HG02870 (cell line): ENCODE data around the gene DNTT.
"Not testable (repeated sequence)": the region's sequence is repeated elsewhere in the genome, so short reads cannot be mapped to it uniquely, and the experiment has no call there.

Experiments
- ATAC-seq: cut with Tn5 transposase; IDR thresholded peaks from one replicate; pipeline ENCODE4 v1.9.1; 2021; ENCODE audit warnings: mild to moderate bottlenecking, moderate library complexity; ENCODE audit not compliant: unreplicated experiment

DNTT gene

DNA sequence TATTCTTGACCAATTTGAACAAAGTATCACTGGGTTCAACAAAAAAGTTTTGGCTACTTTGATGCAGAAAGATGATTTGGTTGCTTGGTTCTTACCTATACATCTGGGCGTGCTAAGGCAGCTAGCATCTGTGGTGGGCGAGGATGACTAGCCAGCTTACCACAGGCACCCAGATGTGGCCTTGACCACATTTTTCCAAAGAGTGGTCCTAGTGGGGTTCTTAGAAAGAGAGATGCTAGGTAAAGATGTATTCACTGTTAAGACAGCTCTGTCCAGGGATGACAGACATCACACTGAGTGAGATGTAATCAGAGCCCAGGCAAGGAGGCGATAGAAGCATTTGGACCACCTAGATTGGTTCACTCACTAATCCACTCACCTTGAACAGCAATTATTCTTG is 785 bp downstream of the DNTT start:
- no peak for ATAC-seq

- no peak for ATAC-seq
Observed at GRCh38 chr10:96306516-96306915, 2.3 kb downstream of the DNTT start.

GRCh38 chr10:96308854-96309253 is 4.6 kb downstream of the DNTT start:
- ATAC-seq, result not testable (repeated sequence)

GRCh38 chr10:96309628-96310320 is 5.5 kb downstream of the DNTT start:
- no peak for ATAC-seq

- no peak for ATAC-seq
Observed at GRCh38 chr10:96310321-96310669, 6.1 kb downstream of the DNTT start.

GRCh38 chr10:96311180-96311715 is 7.0 kb downstream of the DNTT start:
- no peak for ATAC-seq

DNA sequence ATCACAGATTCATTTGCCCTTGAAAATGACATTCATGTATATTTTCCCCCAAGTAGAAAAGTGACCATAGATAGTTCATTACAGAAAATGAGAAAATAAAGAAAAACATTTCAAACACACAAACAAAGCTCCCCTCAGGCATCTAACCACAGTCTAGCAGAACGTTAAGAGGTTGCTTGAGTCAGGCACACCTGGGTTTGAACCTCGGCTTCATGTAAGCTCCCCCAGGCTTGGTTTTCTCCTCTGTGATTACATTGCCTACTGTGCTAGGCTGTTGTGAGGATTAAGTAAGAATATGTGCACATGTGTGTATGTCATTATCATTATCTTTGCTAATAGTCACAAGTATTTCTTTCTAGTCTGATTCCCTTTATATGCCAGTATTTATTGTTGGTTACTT is 9.1 kb downstream of the DNTT start:
- no peak for ATAC-seq

DNA sequence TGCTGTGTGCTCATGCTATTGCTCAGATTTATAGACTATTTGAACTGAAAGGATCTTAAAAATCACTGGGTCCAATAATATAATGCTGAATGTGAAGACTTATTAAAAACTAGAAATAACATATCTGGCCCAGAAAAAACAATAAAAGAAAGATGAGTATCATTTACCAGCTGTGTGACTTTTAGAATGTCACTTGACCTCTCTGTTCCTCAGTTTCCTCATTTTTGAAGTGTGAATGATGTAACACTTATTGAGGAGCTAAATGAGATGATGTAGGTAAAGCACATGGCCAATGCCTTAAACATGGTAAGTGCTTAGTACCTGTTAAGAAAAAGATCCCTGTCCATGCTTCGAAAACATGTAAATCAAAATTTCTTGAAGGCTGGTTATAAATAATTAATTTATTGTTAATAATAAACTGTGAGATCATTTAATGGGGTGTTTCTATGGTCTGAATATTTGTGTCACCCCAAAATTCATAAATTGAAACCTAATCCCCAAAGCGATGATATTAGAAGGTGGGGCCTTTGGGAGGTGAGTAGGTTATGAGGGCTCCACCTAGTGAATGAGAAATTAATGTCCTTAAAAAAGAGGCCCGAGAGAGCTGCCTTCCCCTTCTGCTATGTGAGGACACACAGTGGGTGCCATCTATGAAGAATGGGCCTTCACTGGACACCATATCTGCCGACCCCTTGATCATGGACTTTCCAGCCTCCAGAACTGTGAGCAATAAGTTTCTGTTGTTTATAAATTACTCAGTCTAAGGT is 13.0 kb downstream of the DNTT start:
- ATAC-seq, result no peak

GRCh38 chr10:96319754-96320474 is 15.7 kb downstream of the DNTT start:
- ATAC-seq, result no peak

- ATAC-seq, result no peak
Observed at GRCh38 chr10:96321822-96322221, 17.6 kb downstream of the DNTT start.

DNA sequence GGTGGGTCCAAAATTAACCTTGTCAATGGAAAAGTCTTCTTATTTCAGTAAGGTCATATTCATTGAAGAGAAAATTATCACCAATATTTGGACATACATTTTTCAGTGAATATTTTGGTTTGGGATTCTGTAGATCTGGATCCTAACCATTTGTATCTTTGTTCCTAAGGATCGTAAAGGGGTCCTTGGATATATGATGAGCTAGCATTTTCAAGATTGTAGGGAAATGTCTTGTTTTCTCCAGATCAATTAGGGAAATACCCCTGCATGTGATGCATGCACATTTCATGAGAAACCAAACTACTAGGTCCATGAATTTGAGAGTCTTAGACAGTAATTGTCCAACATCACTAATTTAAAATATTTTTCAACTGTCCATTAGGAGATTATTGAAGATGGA is 18.0 kb downstream of the DNTT start:
- ATAC-seq, result no peak

GRCh38 chr10:96324447-96324846 is 20.2 kb downstream of the DNTT start:
- ATAC-seq, result no peak

DNA sequence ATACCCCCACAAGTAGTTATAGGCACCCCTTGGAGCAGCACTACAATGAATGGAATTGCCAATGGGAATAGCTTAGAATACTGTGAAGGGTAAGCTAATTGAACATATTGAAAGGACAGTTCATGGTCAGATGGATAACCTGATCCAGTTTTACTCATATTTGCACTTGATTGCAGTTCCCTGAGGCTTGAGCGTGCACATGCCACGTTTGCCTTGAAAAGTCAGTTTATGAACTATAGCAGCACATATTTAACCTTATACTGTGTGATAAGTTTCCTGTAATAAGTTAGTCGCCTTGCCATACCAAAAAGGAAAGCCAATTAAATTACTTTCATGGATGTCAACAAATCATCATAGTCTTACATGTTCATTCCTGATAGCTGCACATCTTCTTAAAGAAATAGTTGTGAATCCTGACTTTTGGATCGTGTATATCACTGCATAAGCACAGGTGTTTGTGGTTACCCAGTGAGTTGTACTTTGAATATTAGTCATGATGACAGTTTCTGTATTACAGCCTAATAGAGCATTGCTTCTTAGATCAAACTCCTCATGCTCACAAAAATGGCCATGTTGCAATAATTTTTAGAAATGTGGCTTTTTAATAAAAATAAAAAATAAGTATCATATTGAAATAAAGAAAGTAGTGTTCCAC is 21.6 kb downstream of the DNTT start:
- peak; percentile 96 for ATAC-seq

GRCh38 chr10:96327462-96327861 is 23.2 kb downstream of the DNTT start:
- no peak for ATAC-seq

GRCh38 chr10:96333101-96333500 is 28.9 kb downstream of the DNTT start:
- no peak for ATAC-seq

GRCh38 chr10:96334616-96335526 is 30.6 kb downstream of the DNTT start:
- ATAC-seq, result no peak

GRCh38 chr10:96337106-96337505 is 32.9 kb downstream of the DNTT start:
- no peak for ATAC-seq

DNA sequence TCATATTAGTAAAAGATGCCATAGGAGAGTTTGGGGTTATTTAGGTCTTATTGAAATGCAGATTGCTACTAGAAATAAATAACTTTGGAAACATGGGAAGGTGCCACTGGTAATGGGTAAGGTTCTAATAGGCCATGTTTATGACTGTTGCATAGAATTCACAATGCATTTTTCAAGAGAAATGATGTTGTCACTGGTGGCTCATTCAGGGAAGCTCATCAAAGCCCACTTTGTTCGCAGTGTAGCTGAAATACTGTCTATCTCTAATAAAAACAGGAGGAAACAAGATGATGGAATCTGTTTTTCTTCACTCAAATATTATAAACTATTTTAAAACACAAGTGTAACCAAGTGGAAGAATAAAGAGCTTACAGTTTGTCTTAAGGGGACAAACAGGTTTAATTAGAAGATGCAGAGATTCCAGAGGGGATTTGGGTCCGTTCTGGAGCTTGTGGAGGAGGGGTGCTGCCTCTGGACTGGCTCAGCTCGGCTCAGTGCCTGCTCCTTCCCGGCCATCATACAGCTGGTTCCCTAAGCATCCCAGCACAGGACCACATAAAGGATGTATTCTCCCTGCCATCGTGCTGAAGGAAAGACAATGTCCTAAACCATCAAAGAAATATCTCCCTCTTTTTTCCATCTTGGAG is 34.2 kb downstream of the DNTT start:
- ATAC-seq, result no peak

DNA sequence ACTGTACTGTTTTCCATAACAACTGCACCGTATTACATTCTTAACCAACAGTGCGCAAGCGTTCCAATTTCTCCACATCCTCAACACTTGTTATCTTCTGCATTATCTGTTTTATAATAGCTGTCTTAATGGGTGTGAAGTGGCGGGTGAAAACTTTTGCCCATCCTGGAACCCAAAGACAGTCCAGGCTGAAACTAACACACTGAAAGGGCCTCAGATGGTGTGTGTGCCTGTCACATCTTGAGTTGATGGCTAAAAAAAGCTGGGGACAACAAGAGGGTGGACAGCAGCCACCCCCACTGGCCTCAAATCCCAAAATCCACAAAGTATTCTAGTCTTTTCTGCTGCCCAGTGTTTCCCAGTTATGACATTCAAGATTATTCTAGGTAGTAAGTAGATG is 35.1 kb downstream of the DNTT start:
- no peak for ATAC-seq
